GM19324 (cell line): ENCODE measurements around the gene MSX2.

Experiments
- ATAC-seq: cut with Tn5 transposase; IDR thresholded peaks from one replicate; pipeline ENCODE4 v1.9.1; 2021; ENCODE audit warnings: mild to moderate bottlenecking, moderate library complexity; ENCODE audit not compliant: unreplicated experiment, low FRiP score

MSX2 gene

DNA sequence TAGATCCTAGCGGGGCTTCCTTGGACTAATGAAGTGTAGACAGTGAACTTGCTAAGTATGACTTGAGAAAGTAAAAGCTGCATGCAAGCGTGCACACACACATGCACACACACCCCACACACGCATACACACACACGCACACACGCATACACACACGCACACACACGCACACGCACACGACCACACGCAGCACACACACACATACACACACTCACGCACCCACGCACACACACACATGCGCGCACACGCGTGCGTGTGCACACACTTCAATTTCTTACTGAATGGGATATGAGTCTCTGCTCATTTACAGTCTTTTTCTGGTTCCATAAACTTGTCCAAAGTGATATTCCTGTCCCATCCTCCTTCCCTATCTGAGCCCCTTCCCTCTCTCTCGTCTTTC lies 41.2 kb downstream of the MSX2 start:
- ATAC-seq: no peak

DNA sequence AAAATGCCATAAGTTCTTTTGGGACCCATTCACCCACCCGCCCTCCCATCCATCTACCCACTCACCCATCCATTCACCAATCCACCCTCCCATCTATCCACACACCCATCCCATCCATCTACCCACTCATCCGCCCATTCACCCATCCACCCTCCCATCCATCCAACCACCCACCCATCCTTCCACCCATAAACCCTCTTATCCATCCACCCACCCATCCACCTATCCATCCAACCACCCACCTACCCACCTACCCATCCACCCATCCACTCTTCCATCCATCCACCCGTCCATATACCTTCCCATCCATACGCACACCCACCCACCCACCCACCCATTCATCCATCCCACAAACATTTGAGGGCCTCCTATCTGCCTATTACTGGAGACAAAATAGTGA lies 43.3 kb downstream of the MSX2 start:
- ATAC-seq: no peak

DNA sequence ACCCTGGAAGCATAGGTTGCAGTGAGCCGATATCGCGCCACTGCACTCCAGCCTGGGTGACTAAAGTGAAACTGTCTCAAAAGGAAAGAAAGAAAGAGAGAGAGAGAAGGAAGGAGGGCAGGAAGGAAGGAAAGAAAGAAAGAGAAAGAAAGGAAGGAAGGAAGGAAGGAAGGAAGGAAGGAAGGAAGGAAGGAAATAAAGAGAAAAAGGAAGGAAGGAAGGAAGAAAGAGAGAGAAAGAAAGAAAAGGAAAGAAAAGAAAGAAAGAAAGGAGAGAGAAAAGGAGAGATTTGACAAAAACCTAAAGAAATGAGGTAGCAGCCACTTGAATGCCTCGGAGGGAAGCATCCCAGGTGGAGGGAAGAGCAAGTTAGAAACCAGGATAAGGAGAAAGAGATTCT lies 44.6 kb downstream of the MSX2 start:
- ATAC-seq: no peak

DNA sequence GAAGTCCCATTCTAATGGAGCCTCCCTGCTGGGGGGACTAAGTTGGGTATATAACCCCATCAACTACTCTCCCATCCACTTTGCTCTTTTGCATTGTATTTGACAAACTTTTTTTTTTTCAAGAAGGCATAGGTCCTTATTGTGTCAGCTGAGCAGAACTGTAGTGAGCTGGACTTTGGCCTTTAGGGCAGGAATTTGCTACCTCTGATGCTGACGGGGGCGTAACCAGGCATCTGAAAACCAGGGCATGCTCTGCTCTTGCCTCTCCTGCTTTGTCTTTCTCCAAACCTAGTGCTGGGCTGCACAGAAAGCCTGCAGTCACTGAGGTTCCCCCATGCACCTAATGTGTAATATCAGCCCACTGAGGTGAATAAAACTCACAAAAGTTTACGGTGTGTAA lies 49.0 kb downstream of the MSX2 start:
- no peak for ATAC-seq

DNA sequence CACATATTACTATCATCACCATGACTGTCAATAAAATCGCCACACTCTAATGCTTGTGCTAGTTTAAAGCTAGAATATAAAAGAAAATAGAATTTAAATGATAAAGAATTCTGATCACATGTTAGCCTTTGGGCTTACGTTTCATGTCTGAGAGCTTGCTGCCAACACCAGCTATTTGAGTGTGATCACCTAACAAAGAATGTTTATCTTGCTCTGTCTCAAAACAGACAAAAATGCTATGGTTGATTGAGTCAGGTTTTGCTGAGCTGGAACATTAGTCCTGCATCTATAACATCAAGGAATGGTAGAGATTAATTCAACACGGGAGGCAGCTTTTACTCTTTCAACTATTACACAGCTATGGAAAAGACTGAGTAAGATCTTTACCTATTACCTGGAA lies 50.7 kb downstream of the MSX2 start:
- ATAC-seq: no peak

DNA sequence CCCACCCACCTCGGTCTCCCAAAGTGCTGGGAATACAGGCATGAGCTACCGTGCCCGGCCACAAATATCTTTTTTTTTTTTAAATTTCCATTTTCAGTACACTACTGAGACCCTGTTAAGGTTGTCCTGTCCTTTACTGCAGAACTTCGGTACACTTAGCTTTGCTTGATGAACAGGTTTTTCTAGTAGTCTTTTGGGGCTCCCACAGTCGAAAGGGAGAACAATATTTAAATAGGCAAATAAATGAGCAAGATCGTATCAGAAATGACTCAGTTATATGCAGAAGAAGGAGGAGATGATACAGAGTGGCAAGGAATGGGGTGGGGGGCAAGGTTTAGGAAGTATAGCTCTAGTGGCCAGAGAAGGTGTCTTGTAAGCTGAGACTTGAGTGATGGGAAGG lies 52.7 kb downstream of the MSX2 start:
- no peak for ATAC-seq

DNA sequence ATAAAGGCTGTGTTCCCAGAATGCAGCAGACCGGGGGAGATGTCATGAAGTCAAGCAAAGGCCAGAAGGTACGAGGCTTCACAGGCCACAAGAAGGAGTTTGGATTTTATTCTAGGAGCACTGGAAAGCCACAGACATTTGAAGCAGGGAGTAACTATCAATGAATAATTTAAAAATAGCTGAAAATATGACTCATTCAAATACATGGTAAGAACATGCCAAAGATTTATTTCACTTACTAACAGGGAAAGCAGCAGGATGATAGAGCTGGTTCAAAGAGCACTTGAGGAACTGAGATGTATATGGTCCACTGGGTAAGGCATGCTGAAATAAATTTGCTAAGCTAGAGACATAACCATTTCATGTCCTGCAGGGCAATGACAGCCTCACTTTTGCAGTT lies 53.2 kb downstream of the MSX2 start:
- no peak for ATAC-seq
